Measurements from ENCODE around the gene GGA1. TPM values are rescaled to one million over a fixed set of nuclear protein-coding genes. Genes with fewer than 3 reads are reported as not detected.

Gene GGA1
- polyA plus RNA-seq, 1 experiment = 26.1 TPM

- Histone ChIP-seq H3K27me3 (ENCODE audit: control insufficient read depth, insufficient read depth, low read length) (no peaks in the 10 kb centered on the region), H3K27ac (ENCODE audit: low read depth, low read length) (no peak overlapping the region), H3K9me3 (ENCODE audit: control insufficient read depth, insufficient read depth, low read length) (no peaks in the 10 kb centered on the region; the same call in 1 of the 2 replicates), H3K4me3 (ENCODE audit: low read depth, low read length) (no peak overlapping the region)
- peak; percentile 77 for TF ChIP-seq CTCF (IDR thresholded peaks at IDR 0.05; ENCODE audit: low read depth, low read length)
- no peak for DNase-seq (ENCODE audit: low read depth, low spot score)
- CTCF ChIA-PET = interaction anchor here (0.6 to 1.2 kb wide), 13 partner anchors 9 to 169 kb away, joined by 3 to 7 read pairs (median 3); partner anchors contain the start of gene SH3BP1
- POLR2A ChIA-PET = interaction anchor here (0.6 to 1.0 kb wide), 2 partner anchors 10 to 16 kb away, joined by 3 read pairs; no protein-coding TSS in a partner anchor
Measured at GRCh38 chr22:37623075-37624016, 14.7 kb downstream of the GGA1 start.

GRCh38 chr22:37624017-37624365, 15.4 kb downstream of the GGA1 start:
- Histone ChIP-seq H3K27me3 (ENCODE audit: control insufficient read depth, insufficient read depth, low read length) (no peaks in the 10 kb centered on the region), H3K9me3 (ENCODE audit: control insufficient read depth, insufficient read depth, low read length) (no peaks in the 10 kb centered on the region; the same call in 1 of the 2 replicates), H3K4me3 (ENCODE audit: low read depth, low read length) (no peak overlapping the region), H3K27ac (ENCODE audit: low read depth, low read length) (no peak overlapping the region)
- DNase-seq (ENCODE audit: low read depth, low spot score) = no peak
- TF ChIP-seq CTCF (IDR thresholded peaks at IDR 0.05; ENCODE audit: low read depth, low read length) = no peak
- CTCF ChIA-PET = interaction anchor here (0.6 to 1.2 kb wide), 10 partner anchors 9 to 71 kb away, joined by 3 to 5 read pairs (median 3); partner anchors contain the start of gene SH3BP1
- POLR2A ChIA-PET = no interaction called here

- CTCF ChIA-PET = interaction anchor here (0.7 to 2.6 kb wide), 7 partner anchors 8 to 71 kb away, joined by 3 to 10 read pairs (median 5); no protein-coding TSS in a partner anchor
- no peaks in the 10 kb centered on the region; the same call in 1 of the 2 replicates for H3K9me3 ChIP-seq (ENCODE audit: control insufficient read depth, insufficient read depth, low read length)
- POLR2A ChIA-PET = interaction anchor here (0.9 to 1.5 kb wide), 3 partner anchors 8 to 15 kb away, joined by 3 to 4 read pairs (median 3); no protein-coding TSS in a partner anchor
- no peaks in the 10 kb centered on the region for H3K27me3 ChIP-seq (ENCODE audit: control insufficient read depth, insufficient read depth, low read length)
- no peak for DNase-seq (ENCODE audit: low read depth, low spot score)
- no peak for TF ChIP-seq CTCF (IDR thresholded peaks at IDR 0.05; ENCODE audit: low read depth, low read length)
- no peak overlapping the region for H3K4me3 ChIP-seq (ENCODE audit: low read depth, low read length)
- peak overlapping the region; percentile 21 for H3K27ac ChIP-seq (ENCODE audit: low read depth, low read length)
Measured at GRCh38 chr22:37624876-37625275, 16.2 kb downstream of the GGA1 start.

- Histone ChIP-seq H3K27me3 (ENCODE audit: control insufficient read depth, insufficient read depth, low read length) (no peaks in the 10 kb centered on the region), H3K27ac (ENCODE audit: low read depth, low read length) (no peak overlapping the region), H3K9me3 (ENCODE audit: control insufficient read depth, insufficient read depth, low read length) (no peaks in the 10 kb centered on the region; the same call in 1 of the 2 replicates), H3K4me3 (ENCODE audit: low read depth, low read length) (no peak overlapping the region)
- CTCF ChIA-PET = interaction anchor here (0.7 to 2.6 kb wide), 6 partner anchors 8 to 70 kb away, joined by 3 to 10 read pairs (median 4); no protein-coding TSS in a partner anchor
- no peak for DNase-seq (ENCODE audit: low read depth, low spot score)
- POLR2A ChIA-PET = interaction anchor here (1.5 kb wide), 1 partner anchor 12 kb away, joined by 3 read pairs; no protein-coding TSS in a partner anchor
- TF ChIP-seq CTCF (IDR thresholded peaks at IDR 0.05; ENCODE audit: low read depth, low read length) = no peak
Measured at GRCh38 chr22:37625737-37626136, 17.1 kb downstream of the GGA1 start.
